GM12891 (cell line): ENCODE data around the gene SDCCAG8.

Experiments
- DNase-seq: peaks from one replicate; pipeline ENCODE4 v3.0.0; 2011; ENCODE audit warnings: low spot score; ENCODE audit not compliant: insufficient read length
- FAIRE-seq: peaks from 2 replicates; lab custom pipeline; 2011; peaks lifted over from hg19 to GRCh38; lab: Jason Lieb, UNC
- PAX5 ChIP-seq: IDR thresholded peaks from 2 replicates; pipeline ENCODE4 v1.6.1; 2011; ENCODE audit warnings: low read length, moderate library complexity, mild to moderate bottlenecking; ENCODE audit not compliant: insufficient read depth, severe bottlenecking
- POLR2A ChIP-seq: IDR thresholded peaks from 2 replicates; pipeline ENCODE4 v1.6.1; 2011; ENCODE audit warnings: low read depth, low read length, control low read depth
- POLR2AphosphoS5 ChIP-seq: IDR thresholded peaks from 2 replicates; pipeline ENCODE4 v1.6.1; 2011; ENCODE audit warnings: low read depth, low read length, control low read depth
- POU2F2 ChIP-seq: IDR thresholded peaks from 2 replicates; pipeline ENCODE4 v1.6.1; 2011; ENCODE audit warnings: low read depth, mild to moderate bottlenecking, control low read depth, low read length, moderate library complexity
- SPI1 ChIP-seq: IDR thresholded peaks from 2 replicates; pipeline ENCODE4 v1.6.1; 2011; ENCODE audit warnings: low read depth, low read length, control low read depth
- TAF1 ChIP-seq: IDR thresholded peaks from 2 replicates; pipeline ENCODE4 v1.6.1; 2011; ENCODE audit warnings: low read depth, low read length, control low read depth

SDCCAG8 gene

DNA sequence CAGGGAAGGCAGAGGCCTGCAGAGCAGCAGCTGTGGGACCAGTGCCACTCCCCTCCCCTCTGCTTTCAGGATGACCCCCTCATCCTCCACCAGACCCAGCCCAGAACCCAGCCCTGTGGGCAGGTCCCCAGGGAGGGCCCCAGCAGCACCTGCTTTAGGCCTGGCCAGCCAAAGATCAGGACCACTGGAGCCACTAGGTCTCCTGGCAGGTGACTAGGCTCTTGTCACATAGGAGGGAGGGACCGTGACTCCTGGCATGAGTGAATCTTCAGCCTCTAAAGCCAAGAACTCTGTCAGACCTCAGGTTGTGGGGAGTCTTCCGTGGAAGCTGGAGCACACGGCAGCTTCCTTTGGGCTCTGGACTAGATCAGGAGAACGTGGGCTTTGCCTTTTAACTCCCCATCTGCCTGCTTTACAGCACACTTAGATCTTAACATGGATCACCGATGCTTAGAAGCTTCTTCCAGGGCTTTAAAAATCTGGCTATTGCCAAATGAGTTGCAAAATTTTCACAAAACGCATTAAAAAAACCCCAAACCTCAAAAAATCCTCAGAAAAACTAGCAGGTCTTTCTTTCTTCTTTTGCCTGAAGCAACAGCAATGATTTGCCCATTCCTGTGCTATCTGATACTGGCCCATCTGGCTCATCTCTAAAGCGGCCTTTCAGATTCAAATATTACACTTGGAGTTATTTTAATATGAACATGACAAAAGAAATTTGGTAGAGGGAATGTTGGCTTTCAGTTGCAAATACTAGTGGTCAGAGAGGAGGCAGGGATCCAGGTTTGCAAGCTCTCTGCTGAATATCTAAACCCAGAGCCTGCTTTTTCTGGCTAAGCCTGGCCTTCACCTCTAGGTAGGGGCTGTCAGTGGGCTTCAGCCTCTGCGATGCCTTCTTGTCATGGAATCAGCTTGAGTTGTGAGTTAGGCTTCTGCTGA lies 235.2 kb downstream of the SDCCAG8 start:
- FAIRE-seq: no peak
- TF ChIP-seq POLR2A (no peak), TAF1 (no peak), SPI1 (no peak), POU2F2 (no peak), PAX5 (no peak), POLR2AphosphoS5 (no peak)
- no peak for DNase-seq

- DNase-seq (no peak), FAIRE-seq (no peak)
- TF ChIP-seq TAF1 (no peak), PAX5 (no peak), POLR2A (no peak), POU2F2 (no peak), POLR2AphosphoS5 (no peak), SPI1 (no peak)
Observed at GRCh38 chr1:243493156-243494129, 237.6 kb downstream of the SDCCAG8 start.

- FAIRE-seq (no peak), DNase-seq (no peak)
- TF ChIP-seq TAF1 (no peak), POLR2A (no peak), POLR2AphosphoS5 (no peak), POU2F2 (no peak), SPI1 (no peak), PAX5 (no peak)
Observed at GRCh38 chr1:243494741-243495431, 239.0 kb downstream of the SDCCAG8 start.

GRCh38 chr1:243495442-243496186 lies 239.8 kb downstream of the SDCCAG8 start:
- DNase-seq (no peak), FAIRE-seq (no peak)
- TF ChIP-seq SPI1 (peak; percentile 30; the same call in 1 of the 2 replicates), POLR2AphosphoS5 (no peak)

GRCh38 chr1:243496187-243496646 lies 240.4 kb downstream of the SDCCAG8 start:
- no peak for FAIRE-seq
- no peak for TF ChIP-seq TAF1
- TF ChIP-seq SPI1: no peak
- no peak for TF ChIP-seq POU2F2
- TF ChIP-seq POLR2AphosphoS5: no peak
- TF ChIP-seq PAX5: no peak
- TF ChIP-seq POLR2A: no peak
- DNase-seq: no peak

- FAIRE-seq: no peak
Observed at GRCh38 chr1:243496806-243497205, 241.0 kb downstream of the SDCCAG8 start.

DNA sequence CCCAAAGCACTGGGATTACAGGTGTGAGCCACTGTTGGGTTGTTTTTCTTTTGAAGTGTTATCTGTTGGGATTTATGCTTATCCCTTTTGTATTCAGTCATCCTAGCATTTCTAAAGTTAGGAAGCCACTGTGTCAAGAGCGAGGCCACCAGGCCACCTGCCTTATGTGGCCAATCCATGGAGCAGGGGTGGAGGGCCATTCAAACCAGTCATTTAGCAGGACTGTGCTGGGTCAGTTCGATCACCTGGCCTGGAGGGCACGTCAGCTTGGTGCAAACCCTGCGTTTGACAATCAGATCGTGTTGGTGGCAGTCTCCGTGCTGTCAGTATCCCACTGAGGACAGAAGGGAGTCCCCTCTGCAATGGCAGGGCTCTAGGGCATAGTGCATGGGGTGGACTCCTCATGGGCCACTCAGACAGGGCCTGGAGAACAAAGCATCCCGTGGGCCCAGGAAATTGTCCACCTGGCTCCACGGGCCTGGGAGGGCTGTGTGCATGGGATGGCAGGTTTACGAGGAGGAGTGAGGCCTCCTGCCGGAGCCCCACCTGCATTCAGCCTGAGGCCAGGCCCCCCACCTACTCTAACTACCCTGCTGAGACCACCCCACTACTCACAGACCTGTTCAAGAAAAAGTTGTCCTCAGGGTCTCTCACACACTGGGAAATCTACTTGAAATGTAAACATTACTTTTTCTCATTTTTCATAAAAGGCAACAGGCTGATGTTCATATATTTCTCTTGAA lies 242.3 kb downstream of the SDCCAG8 start:
- DNase-seq (no peak), FAIRE-seq (no peak)
- TF ChIP-seq POLR2A (no peak), TAF1 (no peak), PAX5 (no peak), SPI1 (no peak)

More at GRCh38 chr1:243496806-243497205, 241.0 kb downstream of the SDCCAG8 start:
- DNase-seq: no peak
- TF ChIP-seq TAF1 (no peak), POU2F2 (no peak), POLR2A (no peak), POLR2AphosphoS5 (no peak), PAX5 (no peak), SPI1 (no peak)

- DNase-seq (no peak), FAIRE-seq (no peak)
- TF ChIP-seq POLR2A (no peak), POU2F2 (no peak), TAF1 (no peak), PAX5 (no peak), POLR2AphosphoS5 (no peak), SPI1 (no peak)
Observed at GRCh38 chr1:243499248-243499647, 243.4 kb downstream of the SDCCAG8 start.
